Endothelial cell of umbilical vein (primary cell): Measurements from ENCODE around the gene TYW3. TPM values are rescaled to one million over a fixed set of nuclear protein-coding genes. Genes with fewer than 3 reads are reported as not detected.

Source experiments
- BruUV-seq: library from RNA; stranded (reverse); fragments of 400-500 nt; replicated peaks from 2 replicates; lab custom pipeline; 2021; lab: Mats Ljungman, UMichigan
- CTCF ChIA-PET: fragments of 300-600, 350-600 bp; sonication (Branson Sonifier 250); formaldehyde crosslinking; loops from one replicate; lab custom pipeline; 2021; ENCODE audit warnings: antibody characterized with exemption, inconsistent platforms; lab: Charles Lee
- POLR2A ChIA-PET: fragments of 300-600, 350-600 bp; sonication (Branson Sonifier 250); formaldehyde crosslinking; loops from one replicate; lab custom pipeline; 2021; ENCODE audit warnings: antibody characterized with exemption, inconsistent platforms; lab: Charles Lee
- DNase-seq: peaks from one replicate; pipeline ENCODE4 v3.0.0-alpha.2; 2011; ENCODE audit warnings: low read depth, low spot score
- FAIRE-seq: peaks from 2 replicates; lab custom pipeline; 2011; peaks lifted over from hg19 to GRCh38; lab: Jason Lieb, UNC
- H2AFZ ChIP-seq: 2 replicates; pipeline ENCODE4 v1.6.0; 2012; ENCODE audit warnings: low read depth, low read length, control low read depth, inconsistent platforms
- H3K27ac ChIP-seq: 2 replicates; pipeline ENCODE4 v1.5.1; 2011; ENCODE audit warnings: low read depth, mild to moderate bottlenecking, control low read depth, low read length, moderate library complexity; ENCODE audit not compliant: insufficient read depth
- H3K27me3 ChIP-seq, 2 experiments: 2 replicates each; pipeline versions ENCODE4 v1.6.0 to v1.6.1; 2011; ENCODE audit warnings: low read length in 2 of 2, mixed read lengths in 1 of 2; ENCODE audit not compliant: control insufficient read depth in 2 of 2, insufficient read depth in 2 of 2
- H3K36me3 ChIP-seq, 2 experiments: 2 replicates in 1 of 2; 3 replicates in 1 of 2; pipeline ENCODE4 v1.5.1; 2011; ENCODE audit warnings: low read length in 2 of 2, mild to moderate bottlenecking in 1 of 2, moderate library complexity in 1 of 2; ENCODE audit not compliant: control insufficient read depth in 2 of 2, insufficient read depth in 2 of 2; ENCODE audit errors: extremely low read depth in 1 of 2
- H3K4me1 ChIP-seq: 3 replicates; pipeline ENCODE4 v1.5.1; 2011; ENCODE audit warnings: mild to moderate bottlenecking, low read length; ENCODE audit not compliant: control insufficient read depth, insufficient read depth; ENCODE audit errors: extremely low read depth
- H3K4me2 ChIP-seq: 2 replicates; pipeline ENCODE4 v1.6.1; 2011; ENCODE audit warnings: low read length, control low read depth, mixed read lengths; ENCODE audit not compliant: insufficient read depth
- H3K4me3 ChIP-seq, 3 experiments: fragments of 200-600 bp in 1 of 3; sonication (generic), shearing (Covaris generic) in 1 of 3; replicated peaks in 1 of 3; 2 replicates each; pipeline ENCODE4 v1.5.1; 2011 to 2016; ENCODE audit warnings: control low read depth in 3 of 3, low read length in 3 of 3, mild to moderate bottlenecking in 2 of 3, inconsistent platforms in 1 of 3, low read depth in 1 of 3, moderate library complexity in 1 of 3; ENCODE audit not compliant: insufficient read depth in 1 of 3
- H3K79me2 ChIP-seq: 2 replicates; pipeline ENCODE4 v1.6.0; 2012; ENCODE audit warnings: low read length, inconsistent platforms; ENCODE audit not compliant: control insufficient read depth, insufficient read depth
- H3K9ac ChIP-seq: replicated peaks from 2 replicates; pipeline ENCODE3; 2011; ENCODE audit warnings: low read length, control low read depth; ENCODE audit not compliant: insufficient read depth; ENCODE audit errors: extremely low read depth
- H3K9me1 ChIP-seq: replicated peaks from 3 replicates; pipeline ENCODE4 v1.6.0; 2011; ENCODE audit warnings: mild to moderate bottlenecking, low read length; ENCODE audit not compliant: control insufficient read depth, insufficient read depth; ENCODE audit errors: extremely low read depth
- H3K9me3 ChIP-seq: replicated peaks from 2 replicates; pipeline ENCODE4 v1.5.1; 2012; ENCODE audit warnings: low read length, inconsistent platforms; ENCODE audit not compliant: control insufficient read depth, insufficient read depth
- H4K20me1 ChIP-seq: replicated peaks from 2 replicates; pipeline ENCODE3; 2011; ENCODE audit warnings: mild to moderate bottlenecking, low read length; ENCODE audit not compliant: control insufficient read depth, insufficient read depth; ENCODE audit errors: extremely low read depth
- CTCF ChIP-seq, 2 donors: IDR thresholded peaks; 1 replicate in 1 of 2; 2 replicates in 1 of 2; pipeline ENCODE4 v1.5.1; 2011; ENCODE audit warnings: low read length in 2 of 2, mild to moderate bottlenecking in 2 of 2, moderate library complexity in 2 of 2, control low read depth in 1 of 2, inconsistent platforms in 1 of 2, low read depth in 1 of 2; ENCODE audit not compliant: insufficient read depth in 1 of 2; ENCODE audit errors: extremely low read depth in 1 of 2
- EZH2 ChIP-seq: IDR thresholded peaks from 2 replicates; pipeline ENCODE4 v1.6.1; 2012; ENCODE audit warnings: borderline replicate concordance, low read depth, mild to moderate bottlenecking, moderate library complexity, low read length, inconsistent platforms; ENCODE audit not compliant: severe bottlenecking
- FOS ChIP-seq: IDR thresholded peaks from 2 replicates; pipeline ENCODE4 v1.6.1; 2011; ENCODE audit warnings: mild to moderate bottlenecking, low read length, moderate library complexity, borderline replicate concordance; ENCODE audit not compliant: insufficient read depth
- GATA2 ChIP-seq: IDR thresholded peaks from 2 replicates; pipeline ENCODE4 v1.7.0; 2011; ENCODE audit warnings: low read depth, mild to moderate bottlenecking, moderate library complexity, mixed read lengths, low read length; ENCODE audit not compliant: insufficient read length, insufficient read depth
- JUN ChIP-seq: IDR thresholded peaks from 2 replicates; pipeline ENCODE4 v1.6.1; 2011; ENCODE audit warnings: borderline replicate concordance, low read depth; ENCODE audit not compliant: insufficient read length, insufficient read depth
- MAX ChIP-seq: IDR thresholded peaks from 2 replicates; pipeline ENCODE4 v1.6.1; 2011; ENCODE audit not compliant: insufficient read depth, insufficient read length
- MYC ChIP-seq: IDR thresholded peaks from one replicate; pipeline ENCODE4 v1.6.1; 2011; ENCODE audit warnings: mild to moderate bottlenecking, low read depth, low read length
- POLR2A ChIP-seq: IDR thresholded peaks from 2 replicates; pipeline ENCODE4 v1.6.1; 2012; ENCODE audit warnings: low read depth, mild to moderate bottlenecking, control low read depth, low read length
- POLR2AphosphoS5 ChIP-seq: IDR thresholded peaks from 2 replicates; pipeline ENCODE4 v1.6.1; 2012; ENCODE audit warnings: low read depth, mild to moderate bottlenecking, control low read depth, low read length, moderate library complexity; ENCODE audit not compliant: insufficient read depth
- dilution Hi-C: fragments of 300-500 bp; cut with MboI; formaldehyde crosslinking; loops from one replicate; pipeline ENCODE4 v1.15.0; 2019; ENCODE audit warnings: low sequenced_read_pairs; ENCODE audit not compliant: extremely low pct_ligation_motif_present
- intact Hi-C: fragments of 100-400 bp; cut with micrococcal nuclease; formaldehyde crosslinking; loops from one replicate; pipeline ENCODE4 v1.10.0; 2022
- polyA plus RNA-seq, 4 experiments: library from polyadenylated mRNA; depleted of rRNA in 3 of 4; stranded (reverse) in 3 of 4; unstranded in 1 of 4; fragments of >200 nt; gene quantifications; 2 replicates each; pipeline versions ENCODE4 v1.2.1 to v1.2.3, GENCODE V29; 2011 to 2012; ENCODE audit warnings: missing spikeins in 1 of 4
- total RNA-seq: library from RNA; stranded (reverse); gene quantifications from 2 replicates; pipeline ENCODE4 v1.2.3, GENCODE V29; 2021

Gene TYW3
- total and polyA plus RNA-seq, 2 donors (not counting 3 experiments of a cell fraction or from before 2014, with no cell fraction given) = 8.5 to 22.8 TPM

- FAIRE-seq = peak; percentile 63
- Histone ChIP-seq H3K9ac (peak overlapping the region; percentile 94), H3K9me3 (no peaks in the 10 kb centered on the region), H3K27me3 (no peaks in the 10 kb centered on the region), H3K79me2 (peaks cover 19% of the 10 kb centered on the region), H3K27ac (peak overlapping the region; percentile 83), H4K20me1 (no peaks in the 10 kb centered on the region), H3K4me2 (peak overlapping the region; percentile 57), H3K4me3 (peak overlapping the region; percentile 64 to 92 (median 72)), H3K9me1 (no peaks in the 10 kb centered on the region), H3K4me1 (peaks cover 25% of the 10 kb centered on the region), H2AFZ (peak overlapping the region; percentile 95), H3K36me3 (peaks cover 5 to 6% of the 10 kb centered on the region in 2 experiments)
- DNase-seq = peak; percentile 88
- ChIA-PET POLR2A (no interaction called here), CTCF (interaction anchor here (0.6 to 2.1 kb wide), 17 partner anchors 10 to 341 kb away, joined by 3 to 19 read pairs (median 3); no protein-coding TSS in a partner anchor)
- intact Hi-C loops (loop anchor here (1.0 to 10.0 kb wide), 5 partner anchors 44 to 1142 kb away; partner anchors contain the start of genes ACADM, FPGT, LRRIQ3 and RABGGTB), dilution Hi-C loops (no loop called here)
- TSS peak; percentile 12 for BruUV-seq
- TF ChIP-seq POLR2AphosphoS5 (no peak), CTCF (IDR thresholded peaks at IDR 0.05; ENCODE audit: extremely low read depth in 1 of 2, insufficient read depth in 1 of 2, low read depth in 1 of 2, low read length in 2 of 2) (peak; percentile 57 to 63), EZH2 (no peak), MYC (peak; percentile 34), JUN (no peak), GATA2 (peak; percentile 75), FOS (peak; percentile 35), POLR2A (no peak), MAX (no peak)
Observed at GRCh38 chr1:74733604-74734484, 892 bp downstream of the TYW3 start.
